ENCODE data around the gene ABCF1.

ABCF1 gene

GRCh38 chr6:30615958-30616810, 44.9 kb downstream of the ABCF1 start:
- TF ChIP-seq, protein P1, sequence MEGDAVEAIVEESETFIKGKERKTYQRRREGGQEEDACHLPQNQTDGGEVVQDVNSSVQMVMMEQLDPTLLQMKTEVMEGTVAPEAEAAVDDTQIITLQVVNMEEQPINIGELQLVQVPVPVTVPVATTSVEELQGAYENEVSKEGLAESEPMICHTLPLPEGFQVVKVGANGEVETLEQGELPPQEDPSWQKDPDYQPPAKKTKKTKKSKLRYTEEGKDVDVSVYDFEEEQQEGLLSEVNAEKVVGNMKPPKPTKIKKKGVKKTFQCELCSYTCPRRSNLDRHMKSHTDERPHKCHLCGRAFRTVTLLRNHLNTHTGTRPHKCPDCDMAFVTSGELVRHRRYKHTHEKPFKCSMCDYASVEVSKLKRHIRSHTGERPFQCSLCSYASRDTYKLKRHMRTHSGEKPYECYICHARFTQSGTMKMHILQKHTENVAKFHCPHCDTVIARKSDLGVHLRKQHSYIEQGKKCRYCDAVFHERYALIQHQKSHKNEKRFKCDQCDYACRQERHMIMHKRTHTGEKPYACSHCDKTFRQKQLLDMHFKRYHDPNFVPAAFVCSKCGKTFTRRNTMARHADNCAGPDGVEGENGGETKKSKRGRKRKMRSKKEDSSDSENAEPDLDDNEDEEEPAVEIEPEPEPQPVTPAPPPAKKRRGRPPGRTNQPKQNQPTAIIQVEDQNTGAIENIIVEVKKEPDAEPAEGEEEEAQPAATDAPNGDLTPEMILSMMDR (IDR thresholded peaks at IDR 0.05) = no peak

DNA sequence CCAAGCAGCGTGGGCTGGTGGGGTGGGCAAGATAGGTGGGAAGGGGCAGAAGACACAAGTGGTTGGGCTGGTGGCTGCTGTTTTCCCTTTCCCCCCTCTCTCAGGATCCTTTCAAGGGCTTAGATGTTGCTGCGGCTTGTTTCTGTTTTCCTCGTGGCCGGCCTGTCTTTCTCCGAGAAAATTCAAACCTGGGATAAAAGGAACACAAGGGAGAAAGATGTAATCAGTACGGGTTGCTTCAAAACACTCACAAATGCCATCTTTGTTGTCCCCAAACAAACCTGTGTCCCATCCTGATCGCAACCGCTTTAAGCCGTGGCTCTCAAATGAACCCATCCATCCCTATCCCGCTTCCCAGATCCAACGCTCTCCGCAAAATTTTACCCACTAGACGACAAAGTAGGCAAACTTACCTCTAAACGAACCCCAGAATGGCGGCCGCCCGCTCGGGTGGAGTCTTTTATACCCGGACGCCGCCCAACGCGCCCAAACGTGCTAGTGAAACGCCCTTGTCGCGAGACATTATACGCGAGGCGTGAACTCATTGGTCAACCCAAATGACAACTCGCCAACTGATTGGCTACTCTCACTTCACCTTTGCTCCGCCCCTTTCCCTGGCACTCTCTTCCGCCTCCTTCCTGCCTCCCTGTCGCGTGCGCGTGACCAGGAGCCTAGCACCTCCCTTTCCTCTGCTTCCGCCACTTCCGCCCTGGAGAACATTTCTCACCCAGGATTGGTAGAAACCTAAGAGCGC, 45.7 kb downstream of the ABCF1 start, which contains the start of gene PPP1R10:
Gene PPP1R10, minus strand, starts transcription at position 433 of the 754 bp plus-strand sequence. CDS start 7,299 bp downstream, outside the sequence.
- TF ChIP-seq, protein P1 (IDR thresholded peaks at IDR 0.05) = no peak

GRCh38 chr6:30617565-30618269, 46.5 kb downstream of the ABCF1 start, which contains the start of gene MRPS18B:
MRPS18B (plus strand) TSS chr6:30617840; CDS start chr6:30617866, 26 bp downstream.
- TF ChIP-seq, protein P1 (IDR thresholded peaks at IDR 0.05) = no peak

DNA sequence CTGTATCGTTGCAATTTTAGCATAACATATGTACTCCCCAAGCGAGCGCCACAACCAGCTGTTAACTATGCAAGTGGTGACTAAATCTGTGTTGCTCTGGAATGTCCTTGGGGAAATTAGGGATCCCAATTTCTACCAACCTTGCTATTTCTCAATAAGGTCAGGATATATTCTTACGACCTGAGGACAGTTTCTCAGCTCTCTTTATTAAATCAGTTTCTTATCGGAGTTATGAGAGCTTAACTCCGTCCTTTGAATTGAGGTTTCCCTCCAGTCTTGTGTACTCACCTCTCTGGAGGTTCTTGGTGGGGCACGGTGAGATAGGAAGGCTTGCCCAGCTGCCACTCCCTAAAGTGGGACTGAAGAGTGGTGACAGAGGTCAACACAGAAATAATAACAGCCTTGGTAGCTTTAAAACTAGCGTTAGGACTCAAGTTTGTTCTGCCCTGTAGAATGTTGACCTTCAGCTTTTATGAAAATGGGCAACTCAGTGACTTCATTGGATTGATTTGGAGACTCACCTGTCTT, 47.1 kb downstream of the ABCF1 start:
- TF ChIP-seq, protein P1 (IDR thresholded peaks at IDR 0.05) = no peak

GRCh38 chr6:30619561-30619960, 48.3 kb downstream of the ABCF1 start:
- TF ChIP-seq, protein P1 (IDR thresholded peaks at IDR 0.05) = no peak

DNA sequence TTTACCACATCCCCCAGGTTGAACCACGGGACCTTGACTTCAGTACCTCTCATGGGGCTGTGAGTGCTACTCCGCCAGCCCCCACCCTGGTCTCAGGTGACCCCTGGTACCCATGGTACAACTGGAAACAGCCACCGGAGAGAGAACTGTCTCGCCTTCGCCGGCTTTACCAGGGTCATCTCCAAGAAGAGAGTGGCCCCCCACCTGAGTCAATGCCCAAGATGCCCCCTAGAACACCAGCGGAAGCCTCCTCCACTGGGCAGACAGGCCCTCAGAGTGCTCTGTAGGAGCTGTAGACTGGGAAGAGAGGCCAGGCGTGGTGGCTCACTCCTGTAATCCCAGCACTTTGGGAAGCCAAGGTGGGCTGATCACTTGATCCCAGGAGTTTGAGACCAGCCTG, 54.3 kb downstream of the ABCF1 start:
- TF ChIP-seq, protein P1 (IDR thresholded peaks at IDR 0.05) = no peak
